ENCODE data around the gene HSPA4.

DNA sequence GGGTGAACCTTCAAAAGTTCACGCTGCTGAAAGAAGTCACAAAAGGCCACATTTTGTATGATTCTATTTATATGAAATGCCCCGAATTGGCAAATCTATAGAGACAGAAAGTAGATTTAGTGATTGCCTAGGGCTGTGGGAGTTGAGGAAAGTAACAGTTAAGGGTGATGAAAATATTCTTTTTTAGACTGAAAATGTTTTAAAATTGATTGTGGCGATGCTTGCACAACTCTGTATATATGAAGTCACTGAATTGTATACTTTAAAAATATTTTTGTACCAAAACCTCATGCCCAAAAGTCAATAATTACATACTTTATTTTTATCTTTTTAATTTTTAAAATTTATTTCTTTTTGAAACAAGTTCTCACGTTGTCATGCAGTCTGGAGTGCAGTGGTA lies 30.3 kb downstream of the HSPA4 start:
- TF ChIP-seq POLR2AphosphoS5 (IDR thresholded peaks at IDR 0.05; ENCODE audit: low read depth, low read length), result no peak
- TF ChIP-seq, protein P1, sequence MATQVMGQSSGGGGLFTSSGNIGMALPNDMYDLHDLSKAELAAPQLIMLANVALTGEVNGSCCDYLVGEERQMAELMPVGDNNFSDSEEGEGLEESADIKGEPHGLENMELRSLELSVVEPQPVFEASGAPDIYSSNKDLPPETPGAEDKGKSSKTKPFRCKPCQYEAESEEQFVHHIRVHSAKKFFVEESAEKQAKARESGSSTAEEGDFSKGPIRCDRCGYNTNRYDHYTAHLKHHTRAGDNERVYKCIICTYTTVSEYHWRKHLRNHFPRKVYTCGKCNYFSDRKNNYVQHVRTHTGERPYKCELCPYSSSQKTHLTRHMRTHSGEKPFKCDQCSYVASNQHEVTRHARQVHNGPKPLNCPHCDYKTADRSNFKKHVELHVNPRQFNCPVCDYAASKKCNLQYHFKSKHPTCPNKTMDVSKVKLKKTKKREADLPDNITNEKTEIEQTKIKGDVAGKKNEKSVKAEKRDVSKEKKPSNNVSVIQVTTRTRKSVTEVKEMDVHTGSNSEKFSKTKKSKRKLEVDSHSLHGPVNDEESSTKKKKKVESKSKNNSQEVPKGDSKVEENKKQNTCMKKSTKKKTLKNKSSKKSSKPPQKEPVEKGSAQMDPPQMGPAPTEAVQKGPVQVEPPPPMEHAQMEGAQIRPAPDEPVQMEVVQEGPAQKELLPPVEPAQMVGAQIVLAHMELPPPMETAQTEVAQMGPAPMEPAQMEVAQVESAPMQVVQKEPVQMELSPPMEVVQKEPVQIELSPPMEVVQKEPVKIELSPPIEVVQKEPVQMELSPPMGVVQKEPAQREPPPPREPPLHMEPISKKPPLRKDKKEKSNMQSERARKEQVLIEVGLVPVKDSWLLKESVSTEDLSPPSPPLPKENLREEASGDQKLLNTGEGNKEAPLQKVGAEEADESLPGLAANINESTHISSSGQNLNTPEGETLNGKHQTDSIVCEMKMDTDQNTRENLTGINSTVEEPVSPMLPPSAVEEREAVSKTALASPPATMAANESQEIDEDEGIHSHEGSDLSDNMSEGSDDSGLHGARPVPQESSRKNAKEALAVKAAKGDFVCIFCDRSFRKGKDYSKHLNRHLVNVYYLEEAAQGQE (IDR thresholded peaks at IDR 0.05; ENCODE audit: insufficient read depth in 1 of 2, low read depth in 2 of 2, low read length in 2 of 2), result no peak
- no peak for TF ChIP-seq TAF1 (IDR thresholded peaks at IDR 0.05; ENCODE audit: borderline replicate concordance, insufficient read depth, low read length)
